HepG2 (cell line): ENCODE measurements around the gene ART1. TPM values are rescaled to one million over a fixed set of nuclear protein-coding genes. Genes with fewer than 3 reads are reported as not detected.

Source experiments
- EED ChIP-seq: sonication (generic); formaldehyde crosslinking; IDR thresholded peaks from 2 replicates; pipeline ENCODE4 v1.5.0; 2020; ENCODE audit warnings: mild to moderate bottlenecking, missing genetic modification reagents
- FOXA3 ChIP-seq: IDR thresholded peaks from 2 replicates; pipeline ENCODE4 v1.6.1; 2016; ENCODE audit warnings: missing genetic modification reagents, missing compliant biosample characterization
- GTF3A ChIP-seq: sonication (generic); formaldehyde crosslinking; conservative IDR thresholded peaks from 2 replicates; pipeline ENCODE4 v1.4.0; 2020; ENCODE audit warnings: mild to moderate bottlenecking, missing genetic modification reagents
- HOXA3 ChIP-seq: sonication (generic); formaldehyde crosslinking; IDR thresholded peaks from 2 replicates; pipeline ENCODE4 v1.5.0; 2020; ENCODE audit warnings: missing genetic modification reagents
- MTF1 ChIP-seq: sonication (generic); formaldehyde crosslinking; IDR thresholded peaks from 2 replicates; pipeline ENCODE4 v1.5.0; 2020; ENCODE audit warnings: missing genetic modification reagents
- NFE2L1 ChIP-seq: sonication (generic); formaldehyde crosslinking; IDR thresholded peaks from 2 replicates; pipeline ENCODE4 v1.4.0; 2020; ENCODE audit warnings: missing genetic modification reagents, mild to moderate bottlenecking, borderline replicate concordance
- RFXANK ChIP-seq: IDR thresholded peaks from 2 replicates; pipeline ENCODE4 v1.6.1; 2016
- SP5 ChIP-seq: IDR thresholded peaks from 2 replicates; pipeline ENCODE4 v1.6.1; 2016; ENCODE audit warnings: low read depth, borderline replicate concordance
- ZNF431 ChIP-seq: sonication (generic); formaldehyde crosslinking; IDR thresholded peaks from 2 replicates; pipeline ENCODE4 v1.9.0; 2022; ENCODE audit warnings: missing genetic modification reagents, low read depth, mild to moderate bottlenecking, borderline replicate concordance
- ZNF468 ChIP-seq: sonication (generic); formaldehyde crosslinking; IDR thresholded peaks from 2 replicates; pipeline ENCODE4 v1.8.0; 2022; ENCODE audit warnings: mild to moderate bottlenecking, moderate library complexity, missing genetic modification reagents
- ZNF605 ChIP-seq: sonication (generic); formaldehyde crosslinking; IDR thresholded peaks from 2 replicates; pipeline ENCODE4 v1.8.0; 2022; ENCODE audit warnings: mild to moderate bottlenecking, missing genetic modification reagents
- ZNF674 ChIP-seq: sonication (generic); formaldehyde crosslinking; IDR thresholded peaks from 2 replicates; pipeline ENCODE4 v1.5.0; 2020; ENCODE audit warnings: low read depth, mild to moderate bottlenecking, missing genetic modification reagents
- ZNF724P ChIP-seq: sonication (generic); formaldehyde crosslinking; IDR thresholded peaks from 2 replicates; pipeline ENCODE4 v1.8.0; 2022; ENCODE audit warnings: missing genetic modification reagents, borderline replicate concordance
- polyA plus RNA-seq, 8 experiments: library from polyadenylated mRNA; depleted of rRNA in 3 of 8; stranded (reverse) in 7 of 8; unstranded in 1 of 8; fragments of >200 nt; fragmentation: Illumina TruSeq in 4 of 8; extraction: Trizol in 4 of 8; gene quantifications; 2 replicates each; pipeline versions ENCODE4 v1.2.1 to v1.2.3, GENCODE V29; 2011 to 2016; ENCODE audit warnings: low read depth in 4 of 8, missing spikeins in 1 of 8, mixed read lengths in 1 of 8; ENCODE audit not compliant: insufficient read depth in 1 of 8
- total RNA-seq, 5 experiments: library from RNA; depleted of rRNA; stranded (reverse); fragments of >200 nt; fragmentation: Illumina TruSeq; extraction: Trizol; gene quantifications; 2 replicates each; pipeline ENCODE4 v1.2.3, GENCODE V29; 2016; ENCODE audit warnings: low read depth in 1 of 5
- TF ChIP-seq, protein P1 (sequence below): sonication (generic); formaldehyde crosslinking; IDR thresholded peaks from 2 replicates; pipeline ENCODE4 v1.4.0; 2020; ENCODE audit warnings: missing genetic modification reagents, borderline replicate concordance
- TF ChIP-seq, protein P2 (sequence below): IDR thresholded peaks from 2 replicates; pipeline ENCODE4 v1.6.1; 2012; ENCODE audit warnings: low read length, improper control_type of control experiment
- TF ChIP-seq, protein P3 (sequence below): sonication (generic); formaldehyde crosslinking; IDR thresholded peaks from 2 replicates; pipeline ENCODE4 v1.5.0; 2020; ENCODE audit warnings: mild to moderate bottlenecking, missing genetic modification reagents
- TF ChIP-seq, protein P4 (sequence below): sonication (generic); formaldehyde crosslinking; conservative IDR thresholded peaks from 2 replicates; pipeline ENCODE4 v1.5.0; 2020; ENCODE audit warnings: missing genetic modification reagents

The ART1 gene
- total and polyA plus RNA-seq, 2 of the 13 experiments (the other 11 are each of a cell fraction or from before 2014, with no cell fraction given) = not detected

DNA sequence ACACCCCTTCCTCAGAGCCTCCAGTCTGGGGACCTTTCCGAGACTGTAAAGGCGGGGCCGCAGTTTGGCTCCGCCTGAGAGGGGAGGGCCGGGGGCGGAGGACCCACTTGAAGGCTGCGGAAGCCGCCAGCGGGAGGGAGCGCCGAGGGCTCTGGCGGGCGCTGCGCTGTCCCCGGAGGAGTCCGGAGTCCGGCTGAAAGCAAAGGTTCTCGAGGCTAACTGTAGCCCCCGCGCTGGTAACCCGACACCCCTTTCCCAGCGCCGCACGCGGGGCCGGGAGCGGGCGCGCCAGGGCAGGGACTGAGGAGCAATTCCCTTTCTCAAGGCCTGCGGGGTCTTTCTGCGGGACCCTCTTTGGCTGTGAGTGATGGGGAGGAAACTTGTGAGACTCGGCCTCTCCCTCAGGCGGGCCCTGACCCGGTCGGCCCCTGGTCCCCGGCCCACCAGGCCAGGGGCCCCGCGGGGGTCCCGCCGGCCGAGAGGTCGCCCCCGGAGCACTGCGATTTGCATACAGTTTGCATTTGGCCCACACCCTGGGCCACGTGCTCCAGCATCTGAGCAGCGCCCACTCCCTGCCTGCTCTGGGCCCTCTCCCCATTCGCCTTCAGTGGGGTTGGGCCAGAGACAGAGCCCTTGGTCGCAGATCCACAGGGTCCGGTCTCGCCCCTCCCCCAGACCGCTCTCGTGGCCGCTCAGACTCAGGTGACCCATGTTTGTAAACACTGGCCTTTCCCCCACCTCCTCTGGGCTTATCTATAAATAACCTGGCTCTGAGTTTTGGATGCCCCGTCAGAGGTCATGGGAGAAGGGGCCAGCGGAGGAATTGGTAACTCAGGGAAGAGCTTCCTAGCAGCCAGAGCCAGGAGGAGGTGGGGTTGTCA lies 2.6 kb upstream of the ART1 start (continued):
- TF ChIP-seq ZNF431 (CRISPR knock-in tag) = peak; percentile 80; the same call in 1 of the 2 replicates
- TF ChIP-seq, protein P1, sequence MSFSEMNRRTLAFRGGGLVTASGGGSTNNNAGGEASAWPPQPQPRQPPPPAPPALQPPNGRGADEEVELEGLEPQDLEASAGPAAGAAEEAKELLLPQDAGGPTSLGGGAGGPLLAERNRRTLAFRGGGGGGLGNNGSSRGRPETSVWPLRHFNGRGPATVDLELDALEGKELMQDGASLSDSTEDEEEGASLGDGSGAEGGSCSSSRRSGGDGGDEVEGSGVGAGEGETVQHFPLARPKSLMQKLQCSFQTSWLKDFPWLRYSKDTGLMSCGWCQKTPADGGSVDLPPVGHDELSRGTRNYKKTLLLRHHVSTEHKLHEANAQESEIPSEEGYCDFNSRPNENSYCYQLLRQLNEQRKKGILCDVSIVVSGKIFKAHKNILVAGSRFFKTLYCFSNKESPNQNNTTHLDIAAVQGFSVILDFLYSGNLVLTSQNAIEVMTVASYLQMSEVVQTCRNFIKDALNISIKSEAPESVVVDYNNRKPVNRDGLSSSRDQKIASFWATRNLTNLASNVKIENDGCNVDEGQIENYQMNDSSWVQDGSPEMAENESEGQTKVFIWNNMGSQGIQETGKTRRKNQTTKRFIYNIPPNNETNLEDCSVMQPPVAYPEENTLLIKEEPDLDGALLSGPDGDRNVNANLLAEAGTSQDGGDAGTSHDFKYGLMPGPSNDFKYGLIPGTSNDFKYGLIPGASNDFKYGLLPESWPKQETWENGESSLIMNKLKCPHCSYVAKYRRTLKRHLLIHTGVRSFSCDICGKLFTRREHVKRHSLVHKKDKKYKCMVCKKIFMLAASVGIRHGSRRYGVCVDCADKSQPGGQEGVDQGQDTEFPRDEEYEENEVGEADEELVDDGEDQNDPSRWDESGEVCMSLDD (CRISPR knock-in tag) = peak; percentile 59; the same call in 1 of the 2 replicates
- TF ChIP-seq MTF1 = no peak
- 0 out of 2 replicates have a peak, but pooled peaks have one; percentile 26 for TF ChIP-seq FOXA3 (CRISPR knock-in tag)
- TF ChIP-seq NFE2L1 = no peak
- no peak for TF ChIP-seq ZNF605 (CRISPR knock-in tag)
- TF ChIP-seq, protein P2, sequence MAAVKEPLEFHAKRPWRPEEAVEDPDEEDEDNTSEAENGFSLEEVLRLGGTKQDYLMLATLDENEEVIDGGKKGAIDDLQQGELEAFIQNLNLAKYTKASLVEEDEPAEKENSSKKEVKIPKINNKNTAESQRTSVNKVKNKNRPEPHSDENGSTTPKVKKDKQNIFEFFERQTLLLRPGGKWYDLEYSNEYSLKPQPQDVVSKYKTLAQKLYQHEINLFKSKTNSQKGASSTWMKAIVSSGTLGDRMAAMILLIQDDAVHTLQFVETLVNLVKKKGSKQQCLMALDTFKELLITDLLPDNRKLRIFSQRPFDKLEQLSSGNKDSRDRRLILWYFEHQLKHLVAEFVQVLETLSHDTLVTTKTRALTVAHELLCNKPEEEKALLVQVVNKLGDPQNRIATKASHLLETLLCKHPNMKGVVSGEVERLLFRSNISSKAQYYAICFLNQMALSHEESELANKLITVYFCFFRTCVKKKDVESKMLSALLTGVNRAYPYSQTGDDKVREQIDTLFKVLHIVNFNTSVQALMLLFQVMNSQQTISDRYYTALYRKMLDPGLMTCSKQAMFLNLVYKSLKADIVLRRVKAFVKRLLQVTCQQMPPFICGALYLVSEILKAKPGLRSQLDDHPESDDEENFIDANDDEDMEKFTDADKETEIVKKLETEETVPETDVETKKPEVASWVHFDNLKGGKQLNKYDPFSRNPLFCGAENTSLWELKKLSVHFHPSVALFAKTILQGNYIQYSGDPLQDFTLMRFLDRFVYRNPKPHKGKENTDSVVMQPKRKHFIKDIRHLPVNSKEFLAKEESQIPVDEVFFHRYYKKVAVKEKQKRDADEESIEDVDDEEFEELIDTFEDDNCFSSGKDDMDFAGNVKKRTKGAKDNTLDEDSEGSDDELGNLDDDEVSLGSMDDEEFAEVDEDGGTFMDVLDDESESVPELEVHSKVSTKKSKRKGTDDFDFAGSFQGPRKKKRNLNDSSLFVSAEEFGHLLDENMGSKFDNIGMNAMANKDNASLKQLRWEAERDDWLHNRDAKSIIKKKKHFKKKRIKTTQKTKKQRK = no peak
- TF ChIP-seq EED (CRISPR knock-in tag) = no peak
- no peak for TF ChIP-seq RFXANK (CRISPR knock-in tag)
- no peak for TF ChIP-seq ZNF468 (CRISPR knock-in tag)
- no peak for TF ChIP-seq ZNF674 (CRISPR knock-in tag)
- TF ChIP-seq SP5 (CRISPR knock-in tag) = peak; percentile 36; the same call in 1 of the 2 replicates
- no peak for TF ChIP-seq GTF3A (CRISPR knock-in tag)
- TF ChIP-seq HOXA3 = peak; percentile 60
- TF ChIP-seq ZNF724P (CRISPR knock-in tag) = no peak
- TF ChIP-seq, protein P3, sequence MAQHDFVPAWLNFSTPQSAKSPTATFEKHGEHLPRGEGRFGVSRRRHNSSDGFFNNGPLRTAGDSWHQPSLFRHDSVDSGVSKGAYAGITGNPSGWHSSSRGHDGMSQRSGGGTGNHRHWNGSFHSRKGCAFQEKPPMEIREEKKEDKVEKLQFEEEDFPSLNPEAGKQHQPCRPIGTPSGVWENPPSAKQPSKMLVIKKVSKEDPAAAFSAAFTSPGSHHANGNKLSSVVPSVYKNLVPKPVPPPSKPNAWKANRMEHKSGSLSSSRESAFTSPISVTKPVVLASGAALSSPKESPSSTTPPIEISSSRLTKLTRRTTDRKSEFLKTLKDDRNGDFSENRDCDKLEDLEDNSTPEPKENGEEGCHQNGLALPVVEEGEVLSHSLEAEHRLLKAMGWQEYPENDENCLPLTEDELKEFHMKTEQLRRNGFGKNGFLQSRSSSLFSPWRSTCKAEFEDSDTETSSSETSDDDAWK (CRISPR knock-in tag) = no peak
- TF ChIP-seq, protein P4, sequence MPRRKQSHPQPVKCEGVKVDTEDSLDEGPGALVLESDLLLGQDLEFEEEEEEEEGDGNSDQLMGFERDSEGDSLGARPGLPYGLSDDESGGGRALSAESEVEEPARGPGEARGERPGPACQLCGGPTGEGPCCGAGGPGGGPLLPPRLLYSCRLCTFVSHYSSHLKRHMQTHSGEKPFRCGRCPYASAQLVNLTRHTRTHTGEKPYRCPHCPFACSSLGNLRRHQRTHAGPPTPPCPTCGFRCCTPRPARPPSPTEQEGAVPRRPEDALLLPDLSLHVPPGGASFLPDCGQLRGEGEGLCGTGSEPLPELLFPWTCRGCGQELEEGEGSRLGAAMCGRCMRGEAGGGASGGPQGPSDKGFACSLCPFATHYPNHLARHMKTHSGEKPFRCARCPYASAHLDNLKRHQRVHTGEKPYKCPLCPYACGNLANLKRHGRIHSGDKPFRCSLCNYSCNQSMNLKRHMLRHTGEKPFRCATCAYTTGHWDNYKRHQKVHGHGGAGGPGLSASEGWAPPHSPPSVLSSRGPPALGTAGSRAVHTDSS = no peak
